Measurements from ENCODE around the gene UGT3A2. TPM values are rescaled to one million over a fixed set of nuclear protein-coding genes. Genes with fewer than 3 reads are reported as not detected.

Gene UGT3A2
- total and polyA plus RNA-seq, 2 of the 8 experiments (the other 6 are each of a cell fraction or from before 2014, with no cell fraction given): 19.4 to 28.8 TPM

- Histone ChIP-seq H3K9me3 (ENCODE audit: insufficient read depth in 2 of 2, low read depth in 1 of 2, low read length in 1 of 2) (no peaks in the 10 kb centered on the region), H3K27ac (ENCODE audit: low read depth, low read length) (no peak overlapping the region), H3K4me3 (ENCODE audit: extremely low read depth in 1 of 4, insufficient read depth in 2 of 4, low read depth in 3 of 4, low read length in 4 of 4) (no peak overlapping the region), H3K79me2 (ENCODE audit: control insufficient read depth in 1 of 2, insufficient read depth in 2 of 2, low read length in 2 of 2) (no peaks in the 10 kb centered on the region), H2AFZ (ENCODE audit: low read length) (no peak overlapping the region), H3K23ac (ENCODE audit: insufficient read length) (no peak overlapping the region), H2BK15ac (ENCODE audit: low read length) (no peak overlapping the region), H3K14ac (ENCODE audit: insufficient read length) (no peak overlapping the region), H3K4me1 (replicated peaks in 1 of 4; ENCODE audit: control insufficient read depth in 3 of 4, insufficient read depth in 4 of 4, low read length in 3 of 4) (no peaks in the 10 kb centered on the region), H2BK12ac (ENCODE audit: low read depth, low read length) (no peak overlapping the region), H2BK20ac (ENCODE audit: low read length) (no peak overlapping the region), H3K36me3 (ENCODE audit: control insufficient read depth in 2 of 4, insufficient read depth in 4 of 4, low read length in 3 of 4) (no peaks in the 10 kb centered on the region), H4K5ac (ENCODE audit: insufficient read length, low read depth, low read length) (no peak overlapping the region), H2BK120ac (replicated peaks; ENCODE audit: low read depth, low read length) (no peak overlapping the region), H3K56ac (replicated peaks; ENCODE audit: insufficient read length, low read depth, low read length) (no peak overlapping the region), H3K9ac (replicated peaks in 1 of 4; ENCODE audit: extremely low read depth in 1 of 4, low read depth in 3 of 4, low read length in 3 of 4) (no peak overlapping the region), H2BK5ac (ENCODE audit: low read depth, low read length) (no peak overlapping the region), H3K27me3 (replicated peaks in 1 of 4; ENCODE audit: control insufficient read depth in 3 of 4, extremely low read depth in 1 of 4, insufficient read depth in 3 of 4, low read length in 3 of 4) (no peaks in the 10 kb centered on the region), H3K4ac (replicated peaks; ENCODE audit: insufficient read length, low read depth, low read length) (no peak overlapping the region), H3K79me1 (ENCODE audit: low read depth, low read length) (no peaks in the 10 kb centered on the region), H3K18ac (ENCODE audit: extremely low read depth, low read length) (no peak overlapping the region), H3K4me2 (ENCODE audit: insufficient read depth in 1 of 2, low read depth in 2 of 2, low read length in 2 of 2) (no peak overlapping the region), H4K91ac (replicated peaks; ENCODE audit: insufficient read length, low read length) (no peak overlapping the region), H2AK5ac (ENCODE audit: low read depth, low read length) (no peak overlapping the region), H4K20me1 (replicated peaks in 1 of 2; ENCODE audit: control insufficient read depth in 1 of 2, insufficient read depth in 2 of 2, low read length in 2 of 2) (peaks cover 0 to 2% of the 10 kb centered on the region in 2 experiments), H3K23me2 (ENCODE audit: low read depth, low read length) (no peaks in the 10 kb centered on the region), H4K8ac (ENCODE audit: extremely low read depth, insufficient read depth, low read length) (no peak overlapping the region)
- CTCF ChIA-PET (ENCODE audit: partially characterized antibody): no interaction called here
- FAIRE-seq (no peak), DNase-seq (ENCODE audit: low read depth in 1 of 2, low spot score in 2 of 2) (no peak)
- POLR2A ChIA-PET (ENCODE audit: partially characterized antibody): interaction anchor here (0.6 kb wide), 1 partner anchor 10 kb away, joined by 3 read pairs; no protein-coding TSS in a partner anchor
- 84% methylated on average over 3 of the region's 3 CpGs; no CpG with 5 or more reads in 1 of the 2 experiments for WGBS, 2 experiments (ENCODE audit: extremely low coverage in 1 of 2, insufficient coverage in 1 of 2, insufficient read length in 1 of 2, insufficient replicate concordance in 2 of 2, low coverage in 1 of 2, low lambda C conversion rate in 2 of 2, missing lambda C conversion rate in 1 of 2)
- TF ChIP-seq SP2 (IDR thresholded peaks at IDR 0.05; ENCODE audit: low read length) (no peak), SP4 (IDR thresholded peaks at IDR 0.05; ENCODE audit: low read length) (no peak), BRCA1 (IDR thresholded peaks at IDR 0.05; ENCODE audit: low read depth, low read length) (no peak), POU5F1 (IDR thresholded peaks at IDR 0.05; ENCODE audit: low read depth, low read length) (no peak), SAP30 (IDR thresholded peaks at IDR 0.05; ENCODE audit: insufficient read depth, insufficient replicate concordance, low read length) (no peak), GTF2F1 (IDR thresholded peaks at IDR 0.05; ENCODE audit: borderline replicate concordance, low read depth, low read length) (no peak), RFX5 (IDR thresholded peaks at IDR 0.05; ENCODE audit: borderline replicate concordance, low read depth, low read length) (no peak), CREB1 (IDR thresholded peaks at IDR 0.05) (no peak), KDM4A (IDR thresholded peaks at IDR 0.05; ENCODE audit: low read depth, low read length, severe bottlenecking) (no peak), HDAC2 (IDR thresholded peaks at IDR 0.05; ENCODE audit: borderline replicate concordance in 1 of 2, low read depth in 2 of 2, low read length in 2 of 2) (no peak), SRF (IDR thresholded peaks at IDR 0.05; ENCODE audit: low read depth, low read length) (no peak), RXRA (IDR thresholded peaks at IDR 0.05; ENCODE audit: insufficient read depth, low read depth, low read length) (no peak), CHD1 (IDR thresholded peaks at IDR 0.05; ENCODE audit: low read depth, low read length) (no peak)
These were observed 42.2 kb upstream of the UGT3A2 start for GRCh38 chr5:36108758-36109460.

Measured in H1 (cell line).